Hepatocyte (in vitro differentiated cells): Measurements from ENCODE around the gene LYPD6. TPM values are rescaled to one million over a fixed set of nuclear protein-coding genes. Genes with fewer than 3 reads are reported as not detected.
A peak's percentile ranks its signal among the peaks of the same experiment; 100 is the strongest.

Experiments used
- DNase-seq: peaks from one replicate; pipeline ENCODE4 v3.0.0-alpha.2; 2016; ENCODE audit warnings: low spot score
- H2AFZ ChIP-seq: fragments of 200-600 bp; sonication (generic); 2 replicates; pipeline ENCODE4 v1.6.0; 2016; ENCODE audit warnings: antibody characterized with exemption, mild to moderate bottlenecking
- H3K27ac ChIP-seq: fragments of 200-600 bp; sonication (generic); 2 replicates; pipeline ENCODE4 v1.5.1; 2016; ENCODE audit warnings: mild to moderate bottlenecking
- H3K27me3 ChIP-seq: fragments of 200-600 bp; sonication (generic); 2 replicates; pipeline ENCODE4 v1.6.1; 2016
- H3K36me3 ChIP-seq: fragments of 200-600 bp; sonication (generic); replicated peaks from 2 replicates; pipeline ENCODE4 v1.5.1; 2016; ENCODE audit warnings: low read depth; ENCODE audit not compliant: insufficient read depth
- H3K4me1 ChIP-seq: fragments of 200-600 bp; sonication (generic); 2 replicates; pipeline ENCODE4 v1.5.1; 2016; ENCODE audit warnings: mild to moderate bottlenecking, moderate library complexity; ENCODE audit not compliant: insufficient read depth
- H3K4me2 ChIP-seq: fragments of 200-600 bp; sonication (generic); 2 replicates; pipeline ENCODE4 v1.6.0; 2016
- H3K4me3 ChIP-seq: fragments of 200-600 bp; sonication (generic); 2 replicates; pipeline ENCODE4 v1.5.1; 2016; ENCODE audit warnings: mild to moderate bottlenecking
- H3K79me2 ChIP-seq: fragments of 200-600 bp; sonication (generic); 2 replicates; pipeline ENCODE4 v1.6.0; 2017; ENCODE audit warnings: mild to moderate bottlenecking
- H3K9me2 ChIP-seq: fragments of 200-600 bp; sonication (generic); replicated peaks from 2 replicates; pipeline ENCODE4 v1.6.0; 2017; ENCODE audit warnings: mild to moderate bottlenecking; ENCODE audit not compliant: insufficient read depth
- H3K9me3 ChIP-seq: fragments of 200-600 bp; sonication (generic); 2 replicates; pipeline ENCODE4 v1.5.1; 2016; ENCODE audit warnings: low read depth, mild to moderate bottlenecking
- H4K20me1 ChIP-seq: fragments of 200-600 bp; sonication (generic); 2 replicates; pipeline ENCODE4 v1.6.0; 2016; ENCODE audit warnings: mild to moderate bottlenecking; ENCODE audit not compliant: insufficient read depth, poor library complexity, severe bottlenecking
- EZH2 ChIP-seq: fragments of 200-600 bp; sonication (generic); IDR thresholded peaks from 2 replicates; pipeline ENCODE4 v1.6.1; 2016; ENCODE audit warnings: antibody characterized with exemption, mild to moderate bottlenecking, borderline replicate concordance
- EZH2phosphoT487 ChIP-seq: fragments of 200-600 bp; sonication (generic); IDR thresholded peaks from one replicate; pipeline ENCODE4 v1.6.1; 2018; ENCODE audit warnings: antibody characterized with exemption, mild to moderate bottlenecking, low read depth, moderate library complexity; ENCODE audit not compliant: unreplicated experiment, severe bottlenecking
- WGBS: methylation state at CpG from one replicate; pipeline ENCODE4 v1.1.6; 2016; ENCODE audit warnings: low lambda C conversion rate; ENCODE audit errors: missing lambda C conversion rate; 5-methylcytosine and 5-hydroxymethylcytosine counted together
- polyA plus RNA-seq: library from polyadenylated mRNA; unstranded; fragments of >200 nt; fragmentation: Nextera tagmentation; extraction: Ambion mirVana; gene quantifications from 2 replicates; pipeline ENCODE4 v1.2.1, GENCODE V29; 2016
- total RNA-seq: library from RNA; depleted of rRNA; stranded (reverse); fragments of >200 nt; gene quantifications from 2 replicates; pipeline ENCODE4 v1.2.3, GENCODE V29; 2014
- TF ChIP-seq, protein P1 (sequence below): fragments of 200-600 bp; sonication (generic); IDR thresholded peaks from 2 replicates; pipeline ENCODE4 v1.5.1; 2016; ENCODE audit warnings: antibody characterized with exemption, mild to moderate bottlenecking; ENCODE audit not compliant: poor library complexity

The LYPD6 gene
- total and polyA plus RNA-seq, 2 experiments from 2014 or later, result 5.3 to 11.2 TPM

DNA sequence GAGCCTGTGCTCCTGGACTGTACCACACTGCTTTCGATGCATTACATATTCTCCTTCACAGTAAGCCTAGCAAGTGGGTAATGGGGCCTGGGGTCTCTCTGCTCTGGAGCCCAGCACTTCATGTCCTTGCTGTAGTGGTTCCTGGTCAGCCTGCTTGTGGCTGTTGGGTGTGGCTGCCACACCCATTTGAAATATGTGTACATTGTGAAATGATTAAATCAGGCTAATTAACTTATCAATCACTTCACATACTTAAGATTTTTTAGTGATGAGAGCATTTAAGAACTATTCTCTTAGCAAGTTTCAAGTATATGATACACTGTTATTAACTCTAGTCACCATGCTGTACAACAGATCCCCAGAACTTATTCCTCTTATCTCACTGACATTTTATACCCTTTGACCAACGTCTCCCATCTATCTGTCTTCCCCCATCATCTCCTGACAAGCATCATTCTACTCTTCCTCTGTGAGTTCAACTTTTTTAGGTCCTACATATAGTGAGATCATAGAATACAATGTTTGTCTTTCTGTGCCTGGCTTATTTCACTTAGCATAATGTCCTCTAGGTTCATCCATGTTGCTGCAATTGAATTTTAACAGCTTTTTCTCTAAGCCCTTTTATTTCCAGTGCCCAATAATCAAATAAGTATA lies 92.1 kb downstream of the LYPD6 start:
- Histone ChIP-seq H3K9me3 (peaks cover 4% of the 10 kb centered on the region), H3K4me2 (peak overlapping the region; percentile 28), H3K27ac (peak overlapping the region; percentile 95), H3K4me3 (no peak overlapping the region), H3K79me2 (peaks cover 9% of the 10 kb centered on the region), H4K20me1 (no peaks in the 10 kb centered on the region), H3K36me3 (no peaks in the 10 kb centered on the region), H3K27me3 (no peaks in the 10 kb centered on the region), H3K4me1 (peaks cover 57% of the 10 kb centered on the region), H2AFZ (no peak overlapping the region), H3K9me2 (no peaks in the 10 kb centered on the region)
- no peak for TF ChIP-seq EZH2
- TF ChIP-seq, protein P1, sequence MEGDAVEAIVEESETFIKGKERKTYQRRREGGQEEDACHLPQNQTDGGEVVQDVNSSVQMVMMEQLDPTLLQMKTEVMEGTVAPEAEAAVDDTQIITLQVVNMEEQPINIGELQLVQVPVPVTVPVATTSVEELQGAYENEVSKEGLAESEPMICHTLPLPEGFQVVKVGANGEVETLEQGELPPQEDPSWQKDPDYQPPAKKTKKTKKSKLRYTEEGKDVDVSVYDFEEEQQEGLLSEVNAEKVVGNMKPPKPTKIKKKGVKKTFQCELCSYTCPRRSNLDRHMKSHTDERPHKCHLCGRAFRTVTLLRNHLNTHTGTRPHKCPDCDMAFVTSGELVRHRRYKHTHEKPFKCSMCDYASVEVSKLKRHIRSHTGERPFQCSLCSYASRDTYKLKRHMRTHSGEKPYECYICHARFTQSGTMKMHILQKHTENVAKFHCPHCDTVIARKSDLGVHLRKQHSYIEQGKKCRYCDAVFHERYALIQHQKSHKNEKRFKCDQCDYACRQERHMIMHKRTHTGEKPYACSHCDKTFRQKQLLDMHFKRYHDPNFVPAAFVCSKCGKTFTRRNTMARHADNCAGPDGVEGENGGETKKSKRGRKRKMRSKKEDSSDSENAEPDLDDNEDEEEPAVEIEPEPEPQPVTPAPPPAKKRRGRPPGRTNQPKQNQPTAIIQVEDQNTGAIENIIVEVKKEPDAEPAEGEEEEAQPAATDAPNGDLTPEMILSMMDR, result no peak
- TF ChIP-seq EZH2phosphoT487, result no peak
- 57% methylated on average over 2 of the region's 2 CpGs for WGBS
- DNase-seq, result peak; percentile 36

DNA sequence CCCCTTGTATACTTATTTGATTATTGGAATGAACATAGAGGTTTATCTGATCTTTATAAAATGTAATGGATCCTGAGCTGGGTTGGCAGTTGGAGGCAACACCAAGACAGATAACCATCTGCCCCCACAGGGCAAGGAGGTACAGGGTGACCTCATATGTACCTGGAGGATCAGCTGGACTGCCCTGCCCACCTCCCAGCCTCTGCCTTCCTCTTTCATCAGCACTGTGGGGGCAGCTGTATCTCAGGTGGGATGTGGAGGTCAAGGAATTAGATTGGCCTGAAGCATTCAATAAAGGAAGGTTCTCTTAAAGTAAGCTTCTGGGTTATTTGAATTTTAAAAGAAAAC lies 92.6 kb downstream of the LYPD6 start:
- H2AFZ ChIP-seq, result no peak overlapping the region
- H3K36me3 ChIP-seq, result no peaks in the 10 kb centered on the region
- H3K4me2 ChIP-seq, result peak overlapping the region; percentile 28
- TF ChIP-seq, protein P1, result no peak
- no peak for TF ChIP-seq EZH2phosphoT487
- no peak for TF ChIP-seq EZH2
- peaks cover 9% of the 10 kb centered on the region for H3K79me2 ChIP-seq
- H3K27ac ChIP-seq, result peak overlapping the region; percentile 95
- H3K4me3 ChIP-seq, result no peak overlapping the region
- H3K4me1 ChIP-seq, result peaks cover 57% of the 10 kb centered on the region
- H4K20me1 ChIP-seq, result no peaks in the 10 kb centered on the region
- H3K9me2 ChIP-seq, result no peaks in the 10 kb centered on the region
- no peak for DNase-seq
- H3K27me3 ChIP-seq, result no peaks in the 10 kb centered on the region
- H3K9me3 ChIP-seq, result peaks cover 2% of the 10 kb centered on the region

- WGBS, result 91% methylated on average over 4 of the region's 4 CpGs
Observed at GRCh38 chr2:149423630-149424029, 93.2 kb downstream of the LYPD6 start.

More at GRCh38 chr2:149423630-149424029, 93.2 kb downstream of the LYPD6 start:
- Histone ChIP-seq H3K9me3 (no peaks in the 10 kb centered on the region), H3K27ac (peak overlapping the region; percentile 95), H3K4me1 (peaks cover 52% of the 10 kb centered on the region), H2AFZ (no peak overlapping the region), H3K9me2 (no peaks in the 10 kb centered on the region), H3K27me3 (no peaks in the 10 kb centered on the region), H3K79me2 (peaks cover 5% of the 10 kb centered on the region), H4K20me1 (no peaks in the 10 kb centered on the region), H3K4me2 (no peak overlapping the region), H3K36me3 (no peaks in the 10 kb centered on the region), H3K4me3 (no peak overlapping the region)
- DNase-seq, result no peak
- TF ChIP-seq EZH2phosphoT487, result no peak
- TF ChIP-seq, protein P1, result no peak
- no peak for TF ChIP-seq EZH2
